HepG2 (cell line): ENCODE measurements around the gene USP1.
A peak's percentile ranks its signal among the peaks of the same experiment; 100 is the strongest.

Source experiments
- ARNTL ChIP-seq: sonication (generic); formaldehyde crosslinking; IDR thresholded peaks from 2 replicates; pipeline ENCODE4 v1.4.0; 2020; ENCODE audit warnings: mild to moderate bottlenecking, missing genetic modification reagents
- FOXK2 ChIP-seq: fragments of 450-650 bp; IDR thresholded peaks from 2 replicates; pipeline ENCODE4 v1.6.1; 2016
- MED1 ChIP-seq: sonication (generic); formaldehyde crosslinking; IDR thresholded peaks from 2 replicates; pipeline ENCODE4 v1.4.0; 2020; ENCODE audit warnings: missing genetic modification reagents
- MEIS2 ChIP-seq: sonication (generic); formaldehyde crosslinking; IDR thresholded peaks from 2 replicates; pipeline ENCODE4 v1.9.0; 2021; ENCODE audit warnings: mild to moderate bottlenecking, missing genetic modification reagents
- RELA ChIP-seq: sonication (generic); formaldehyde crosslinking; IDR thresholded peaks from 2 replicates; pipeline ENCODE4 v1.4.0; 2020; ENCODE audit warnings: missing genetic modification reagents
- TBL1XR1 ChIP-seq: fragments of 150-350 bp; IDR thresholded peaks from 2 replicates; pipeline ENCODE4 v1.6.1; 2014; ENCODE audit warnings: borderline replicate concordance, low read length; ENCODE audit not compliant: partially characterized antibody
- ZNF550 ChIP-seq: sonication (generic); formaldehyde crosslinking; IDR thresholded peaks from 2 replicates; pipeline ENCODE4 v1.4.0; 2020; ENCODE audit warnings: mild to moderate bottlenecking, missing genetic modification reagents, borderline replicate concordance
- TF ChIP-seq, protein P1 (sequence below), 2 experiments: IDR thresholded peaks; 2 replicates each; pipeline ENCODE4 v1.6.1; 2011 to 2012; ENCODE audit warnings: low read length in 2 of 2, borderline replicate concordance in 1 of 2, low read depth in 1 of 2, mild to moderate bottlenecking in 1 of 2, moderate library complexity in 1 of 2

DNA sequence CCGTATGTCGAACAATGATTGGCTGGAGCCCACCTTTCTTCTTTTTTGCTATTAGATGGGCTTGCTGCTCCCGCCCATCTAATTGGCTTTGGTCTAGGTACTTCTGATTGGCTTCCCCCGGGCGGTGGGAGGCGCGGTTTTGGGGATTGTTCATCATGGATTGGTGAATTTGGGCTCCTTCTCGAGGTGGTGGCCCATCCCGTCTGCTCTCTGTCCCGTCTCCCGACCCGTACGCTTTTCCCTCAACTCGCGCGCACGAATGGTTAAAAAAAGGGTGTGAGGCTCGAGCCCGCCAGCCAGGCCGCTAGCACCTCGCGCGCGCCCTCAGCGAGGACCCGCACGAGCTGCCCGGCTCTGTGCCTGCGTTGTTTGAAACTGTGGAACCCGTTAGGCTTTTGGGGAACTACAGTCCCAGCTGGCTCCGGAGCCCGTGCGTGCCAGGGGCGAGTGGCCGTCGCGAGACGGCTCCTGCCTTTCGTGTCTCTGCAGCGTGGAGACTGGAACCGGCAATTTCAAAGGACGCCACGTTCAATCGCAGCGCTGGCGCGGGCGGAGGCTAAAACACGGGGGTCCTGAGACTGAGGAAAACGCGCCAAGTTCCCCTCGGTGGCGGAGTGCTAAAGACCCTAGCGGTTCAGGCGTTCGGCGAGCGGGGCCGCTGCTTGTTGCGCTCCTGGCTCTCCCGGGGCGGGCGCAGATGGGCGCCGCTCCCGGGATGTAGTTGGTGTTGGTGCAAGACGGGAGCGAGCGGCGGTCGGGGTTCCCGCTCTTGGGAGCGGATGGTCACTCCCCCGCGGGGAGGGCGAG is at the start of gene USP1:
- TF ChIP-seq FOXK2 (no peak), RELA (CRISPR knock-in tag) (0 out of 2 replicates have a peak, but pooled peaks have one; percentile 74), ZNF550 (CRISPR knock-in tag) (no peak), MEIS2 (CRISPR knock-in tag) (0 out of 2 replicates have a peak, but pooled peaks have one; percentile 6), ARNTL (CRISPR knock-in tag) (peak; percentile 47; the same call in 1 of the 2 replicates), MED1 (CRISPR knock-in tag) (peak; percentile 59), TBL1XR1 (no peak)
- TF ChIP-seq, protein P1, sequence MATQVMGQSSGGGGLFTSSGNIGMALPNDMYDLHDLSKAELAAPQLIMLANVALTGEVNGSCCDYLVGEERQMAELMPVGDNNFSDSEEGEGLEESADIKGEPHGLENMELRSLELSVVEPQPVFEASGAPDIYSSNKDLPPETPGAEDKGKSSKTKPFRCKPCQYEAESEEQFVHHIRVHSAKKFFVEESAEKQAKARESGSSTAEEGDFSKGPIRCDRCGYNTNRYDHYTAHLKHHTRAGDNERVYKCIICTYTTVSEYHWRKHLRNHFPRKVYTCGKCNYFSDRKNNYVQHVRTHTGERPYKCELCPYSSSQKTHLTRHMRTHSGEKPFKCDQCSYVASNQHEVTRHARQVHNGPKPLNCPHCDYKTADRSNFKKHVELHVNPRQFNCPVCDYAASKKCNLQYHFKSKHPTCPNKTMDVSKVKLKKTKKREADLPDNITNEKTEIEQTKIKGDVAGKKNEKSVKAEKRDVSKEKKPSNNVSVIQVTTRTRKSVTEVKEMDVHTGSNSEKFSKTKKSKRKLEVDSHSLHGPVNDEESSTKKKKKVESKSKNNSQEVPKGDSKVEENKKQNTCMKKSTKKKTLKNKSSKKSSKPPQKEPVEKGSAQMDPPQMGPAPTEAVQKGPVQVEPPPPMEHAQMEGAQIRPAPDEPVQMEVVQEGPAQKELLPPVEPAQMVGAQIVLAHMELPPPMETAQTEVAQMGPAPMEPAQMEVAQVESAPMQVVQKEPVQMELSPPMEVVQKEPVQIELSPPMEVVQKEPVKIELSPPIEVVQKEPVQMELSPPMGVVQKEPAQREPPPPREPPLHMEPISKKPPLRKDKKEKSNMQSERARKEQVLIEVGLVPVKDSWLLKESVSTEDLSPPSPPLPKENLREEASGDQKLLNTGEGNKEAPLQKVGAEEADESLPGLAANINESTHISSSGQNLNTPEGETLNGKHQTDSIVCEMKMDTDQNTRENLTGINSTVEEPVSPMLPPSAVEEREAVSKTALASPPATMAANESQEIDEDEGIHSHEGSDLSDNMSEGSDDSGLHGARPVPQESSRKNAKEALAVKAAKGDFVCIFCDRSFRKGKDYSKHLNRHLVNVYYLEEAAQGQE (IDR thresholded peaks at IDR 0.05; ENCODE audit: borderline replicate concordance in 1 of 2, low read depth in 1 of 2, low read length in 2 of 2): 0 out of 4 replicates have a peak, but pooled peaks of 1 of the 2 experiments have one; percentile 39
